ENCODE results near the gene COX6A2. TPM values are rescaled to one million over a fixed set of nuclear protein-coding genes. Genes with fewer than 3 reads are reported as not detected.
A peak's percentile ranks its signal among the peaks of the same experiment; 100 is the strongest.

Gene COX6A2
- total RNA-seq, 4 donors from 2014 or later, result 597 to 1,192 (median 930) TPM

GRCh38 chr16:31436221-31437045 is 8.3 kb upstream of the COX6A2 start:
- DNase-seq (peak in 1 of 2 donors; percentile 12), ATAC-seq (no peak)
- Histone ChIP-seq H3K27me3 (no peaks in the 10 kb centered on the region), H3K4me3 (no peak overlapping the region), H3K36me3 (no peaks in the 10 kb centered on the region), H3K9me3 (no peaks in the 10 kb centered on the region), H3K27ac (no peak overlapping the region), H3K4me1 (peaks cover 20 to 24% of the 10 kb centered on the region in 2 donors)
- no peak for TF ChIP-seq CTCF (IDR thresholded peaks at IDR 0.05 in 4 of 5, conservative IDR thresholded peaks at IDR 0.05 in 1 of 5)
- TF ChIP-seq POLR2A (IDR thresholded peaks at IDR 0.05), result no peak
- intact Hi-C loops (cut with DNase I; ENCODE audit: low total_unique reads) (no loop called here), in situ Hi-C loops (cut with MboI; ENCODE audit: low sequenced_read_pairs in 4 of 4) (loop anchor here in 2 of 4 donors (25.0 kb wide), 2 partner anchors 449 to 474 kb away; partner anchors contain the start of genes HSD3B7 (in 1 of the 2) and SETD1A (in 1 of the 2))

- intact Hi-C loops (cut with DNase I; ENCODE audit: low total_unique reads), result no loop called here
- no peak for ATAC-seq
- H3K4me1 ChIP-seq, result peaks cover 28% of the 10 kb centered on the region in 2 donors
- no peak overlapping the region for H3K4me3 ChIP-seq
- no peak overlapping the region for H3K27ac ChIP-seq
- H3K36me3 ChIP-seq, result no peaks in the 10 kb centered on the region
- DNase-seq, result peak in 1 of 2 donors; percentile 12
- H3K27me3 ChIP-seq, result no peaks in the 10 kb centered on the region
- H3K9me3 ChIP-seq, result no peaks in the 10 kb centered on the region
- in situ Hi-C loops (cut with MboI; ENCODE audit: low sequenced_read_pairs in 4 of 4), result loop anchor here in 2 of 4 donors (25.0 kb wide), 2 partner anchors 448 to 473 kb away; partner anchors contain the start of genes HSD3B7 (in 1 of the 2) and SETD1A (in 1 of the 2)
- TF ChIP-seq CTCF (IDR thresholded peaks at IDR 0.05 in 4 of 5, conservative IDR thresholded peaks at IDR 0.05 in 1 of 5), result no peak
- TF ChIP-seq POLR2A (IDR thresholded peaks at IDR 0.05), result no peak
Measured at GRCh38 chr16:31435341-31436220, 7.4 kb upstream of the COX6A2 start.

GRCh38 chr16:31430380-31431052 is 2.4 kb upstream of the COX6A2 start:
- H3K36me3 ChIP-seq, result peaks cover 0 to 8% of the 10 kb centered on the region in 2 donors
- peaks cover 50 to 54% of the 10 kb centered on the region in 2 donors for H3K4me1 ChIP-seq
- H3K4me3 ChIP-seq, result no peak overlapping the region
- H3K27me3 ChIP-seq, result no peaks in the 10 kb centered on the region
- TF ChIP-seq POLR2A (IDR thresholded peaks at IDR 0.05) (no peak), CTCF (IDR thresholded peaks at IDR 0.05 in 4 of 5, conservative IDR thresholded peaks at IDR 0.05 in 1 of 5) (no peak)
- peak in 1 of 2 donors; percentile 22 for DNase-seq
- intact Hi-C loops (cut with DNase I; ENCODE audit: low total_unique reads), result no loop called here
- in situ Hi-C loops (cut with MboI; ENCODE audit: low sequenced_read_pairs in 4 of 4), result loop anchor here in 2 of 4 donors (25.0 kb wide), 2 partner anchors 443 to 468 kb away; partner anchors contain the start of genes HSD3B7 (in 1 of the 2) and SETD1A (in 1 of the 2)
- H3K9me3 ChIP-seq, result no peaks in the 10 kb centered on the region
- no peak for ATAC-seq
- peak overlapping the region; percentile 92 to 100 (median 98) for H3K27ac ChIP-seq

GRCh38 chr16:31429796-31430195 is 1.6 kb upstream of the COX6A2 start:
- H3K27ac ChIP-seq, result peak overlapping the region; percentile 92 to 100 (median 98)
- DNase-seq (no peak), ATAC-seq (peak in 1 of 2 donors; percentile 32)
- H3K9me3 ChIP-seq, result no peaks in the 10 kb centered on the region
- TF ChIP-seq POLR2A (IDR thresholded peaks at IDR 0.05) (no peak), CTCF (IDR thresholded peaks at IDR 0.05 in 4 of 5, conservative IDR thresholded peaks at IDR 0.05 in 1 of 5) (peak in 1 of 5 experiments; percentile 4)
- in situ Hi-C loops (cut with MboI; ENCODE audit: low sequenced_read_pairs in 4 of 4), result loop anchor here in 2 of 4 donors (25.0 kb wide), 2 partner anchors 442 to 467 kb away; partner anchors contain the start of genes HSD3B7 (in 1 of the 2) and SETD1A (in 1 of the 2)
- H3K36me3 ChIP-seq, result peaks cover 0 to 8% of the 10 kb centered on the region in 2 donors
- H3K27me3 ChIP-seq, result no peaks in the 10 kb centered on the region
- H3K4me1 ChIP-seq, result peaks cover 55 to 59% of the 10 kb centered on the region in 2 donors
- intact Hi-C loops (cut with DNase I; ENCODE audit: low total_unique reads), result loop anchor here (2.0 kb wide), 1 partner anchor 215 kb away; the partner anchor contains the start of gene TRIM72
- H3K4me3 ChIP-seq, result no peak overlapping the region
